ENCODE measurements around the gene IPO4.

IPO4 gene

GRCh38 chr14:24192933-24193332 is 4.3 kb upstream of the IPO4 start:
- no peak for FAIRE-seq

GRCh38 chr14:24190416-24190815 is 1.8 kb upstream of the IPO4 start:
- FAIRE-seq = no peak

DNA sequence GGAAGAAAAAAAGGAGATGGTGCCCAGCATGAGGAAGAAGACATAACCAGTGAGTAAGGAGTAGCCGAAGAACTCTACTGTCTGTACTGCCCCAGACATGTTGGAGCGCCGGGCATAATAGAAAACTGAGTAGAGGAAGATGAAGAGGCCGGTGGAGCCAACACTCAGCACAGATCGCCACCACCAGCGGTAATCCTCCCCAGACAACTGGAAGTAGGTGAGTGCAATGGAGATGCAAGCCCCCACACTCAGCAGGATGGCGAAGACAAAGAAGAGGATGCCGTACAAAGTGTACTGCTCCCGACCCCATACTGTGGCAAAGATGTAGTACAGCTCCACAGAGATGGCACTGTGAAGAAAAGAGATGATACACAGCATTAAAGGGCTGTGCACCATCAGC is 844 bp upstream of the IPO4 start:
- no peak for FAIRE-seq

- FAIRE-seq = no peak
Observed at GRCh38 chr14:24189059-24189375, 401 bp upstream of the IPO4 start.

- FAIRE-seq = no peak
Observed at GRCh38 chr14:24187539-24187915, 1.1 kb downstream of the IPO4 start.

DNA sequence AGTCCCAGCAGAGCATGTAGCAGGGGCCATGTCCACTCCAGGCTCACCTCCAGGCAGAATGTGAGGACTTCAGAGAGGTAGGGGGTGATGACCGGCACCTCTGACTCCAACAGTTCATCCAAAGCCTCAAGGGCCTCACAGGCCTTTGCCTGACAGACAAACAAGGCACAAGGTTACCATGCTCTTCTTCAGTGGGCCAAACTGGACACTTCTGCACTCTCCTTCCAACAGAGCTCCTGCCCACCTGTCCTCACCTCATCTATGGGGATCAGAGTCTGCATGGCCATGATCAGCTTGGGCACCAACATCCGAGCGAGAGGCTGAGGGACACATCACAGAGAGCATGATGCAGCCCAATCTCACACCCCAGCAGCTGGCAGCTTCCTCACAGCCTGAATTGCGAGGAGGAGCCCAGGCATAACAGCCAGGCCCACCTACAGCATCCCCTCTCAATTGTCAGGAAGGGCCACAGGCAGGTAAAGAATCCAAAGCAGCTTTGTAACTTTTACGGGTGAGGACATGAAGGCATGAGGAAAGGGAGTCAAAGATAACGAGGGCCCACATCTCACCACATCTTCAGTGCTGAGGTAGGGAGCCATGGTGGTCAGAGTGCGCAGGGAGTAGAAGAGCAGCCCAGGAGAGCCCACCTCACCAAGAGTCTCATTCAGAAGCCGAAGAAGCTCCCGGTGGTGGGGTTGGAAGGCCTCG is 1.6 kb downstream of the IPO4 start:
- no peak for FAIRE-seq

DNA sequence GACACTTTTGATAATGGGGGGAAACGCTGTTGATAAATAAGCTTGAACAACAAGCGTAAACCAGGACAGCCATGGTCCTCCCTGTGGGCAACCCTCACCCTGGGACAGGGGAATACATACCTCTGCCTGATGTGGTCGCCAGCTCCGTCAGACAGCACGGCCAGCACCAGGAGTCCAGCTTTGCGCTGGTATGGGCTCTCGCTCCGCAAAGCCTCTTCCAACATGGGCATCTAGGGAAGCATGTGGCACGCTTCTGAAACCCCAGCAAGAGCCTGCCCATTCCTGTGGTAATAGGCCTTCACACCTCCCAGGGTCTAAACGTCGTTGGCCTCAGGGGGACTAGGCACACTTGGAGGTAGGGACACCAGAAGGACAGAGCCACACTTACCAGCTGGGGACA is 2.9 kb downstream of the IPO4 start:
- FAIRE-seq = no peak

- FAIRE-seq = no peak
Observed at GRCh38 chr14:24185026-24185425, 3.6 kb downstream of the IPO4 start.

GRCh38 chr14:24184104-24184970 is 4.3 kb downstream of the IPO4 start:
- FAIRE-seq = no peak

GRCh38 chr14:24183014-24183481 is 5.6 kb downstream of the IPO4 start:
- FAIRE-seq = no peak

DNA sequence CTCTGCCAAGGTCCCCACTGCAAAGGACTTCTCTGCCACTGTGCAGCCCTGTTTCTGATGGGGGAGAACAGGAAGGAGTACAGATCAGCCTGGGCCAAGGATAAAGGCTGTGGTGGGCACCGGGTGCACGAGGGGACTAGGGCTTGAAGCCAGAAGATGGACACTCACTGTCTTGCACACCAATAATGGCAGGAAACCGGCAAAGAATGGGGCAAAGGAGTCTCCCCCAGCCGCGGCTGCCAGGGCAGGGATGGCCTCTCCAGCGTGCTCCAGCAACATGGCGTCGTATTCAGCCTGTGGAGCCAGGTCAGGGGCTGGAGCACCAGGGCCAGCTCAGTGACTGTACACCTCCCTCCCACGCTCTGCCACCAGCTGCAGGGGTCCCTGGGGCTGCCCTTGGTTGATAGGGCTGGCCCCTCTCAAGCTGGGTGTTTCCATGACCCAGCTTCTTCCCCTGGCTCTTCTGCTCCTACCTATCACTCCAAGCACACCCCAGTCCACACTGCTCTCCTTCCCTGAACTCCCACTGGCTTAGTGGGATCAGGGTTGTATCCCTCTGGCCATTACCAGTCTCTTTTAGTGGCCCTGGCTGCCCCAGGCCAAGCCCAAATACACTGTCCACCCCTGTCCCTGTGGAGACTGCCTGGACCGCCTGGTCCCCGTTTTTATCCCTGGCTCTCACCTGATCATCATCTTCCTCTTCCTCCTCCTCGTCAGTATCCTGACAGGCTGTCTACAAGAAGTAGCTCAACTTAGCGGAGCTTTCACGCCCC is 6.3 kb downstream of the IPO4 start:
- FAIRE-seq = no peak

- no peak for FAIRE-seq
Observed at GRCh38 chr14:24181371-24182077, 7.1 kb downstream of the IPO4 start.

DNA sequence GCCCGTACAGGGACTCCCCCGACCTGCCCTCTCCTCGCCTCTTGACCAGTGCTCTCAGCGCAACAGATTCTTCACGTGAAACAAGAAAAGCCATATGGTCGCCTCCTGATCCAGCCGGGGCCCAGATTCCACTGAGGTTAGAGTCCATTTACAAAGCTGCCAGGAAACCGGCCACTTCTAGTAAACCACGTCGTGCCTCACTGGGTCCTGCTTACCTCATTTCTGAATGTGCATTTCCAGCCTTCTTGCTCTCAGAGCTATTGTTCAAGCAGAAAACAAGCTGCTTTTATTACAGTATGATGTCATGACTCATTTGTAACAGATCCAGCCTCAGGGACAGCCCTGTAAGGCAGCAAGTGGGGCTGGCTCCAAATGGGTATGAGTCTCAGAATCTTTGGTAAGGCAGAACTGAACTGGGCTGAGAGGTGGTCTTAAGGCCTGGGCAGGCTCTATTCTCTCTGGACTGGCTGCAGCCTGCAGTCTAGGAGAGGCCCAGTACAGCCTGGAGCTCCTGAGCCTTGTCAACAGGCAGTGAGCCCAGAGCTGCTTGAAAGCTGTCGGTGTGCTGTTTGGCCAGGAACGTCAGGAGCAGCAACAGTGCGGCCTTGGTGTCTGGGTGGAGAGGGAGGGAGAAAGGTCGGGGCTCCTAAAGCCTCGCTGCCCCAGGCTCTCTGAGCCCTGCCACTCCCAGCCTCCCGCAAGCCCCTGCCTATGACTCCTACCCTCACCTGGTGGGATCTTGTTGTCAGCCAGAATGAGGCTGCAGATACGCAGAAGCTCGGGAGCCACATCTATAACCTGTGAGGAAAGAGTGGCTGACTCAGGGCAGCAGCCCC is 8.4 kb downstream of the IPO4 start:
- peak; percentile 98 for FAIRE-seq

- FAIRE-seq = no peak
Observed at GRCh38 chr14:24179294-24179960, 9.2 kb downstream of the IPO4 start.

DNA sequence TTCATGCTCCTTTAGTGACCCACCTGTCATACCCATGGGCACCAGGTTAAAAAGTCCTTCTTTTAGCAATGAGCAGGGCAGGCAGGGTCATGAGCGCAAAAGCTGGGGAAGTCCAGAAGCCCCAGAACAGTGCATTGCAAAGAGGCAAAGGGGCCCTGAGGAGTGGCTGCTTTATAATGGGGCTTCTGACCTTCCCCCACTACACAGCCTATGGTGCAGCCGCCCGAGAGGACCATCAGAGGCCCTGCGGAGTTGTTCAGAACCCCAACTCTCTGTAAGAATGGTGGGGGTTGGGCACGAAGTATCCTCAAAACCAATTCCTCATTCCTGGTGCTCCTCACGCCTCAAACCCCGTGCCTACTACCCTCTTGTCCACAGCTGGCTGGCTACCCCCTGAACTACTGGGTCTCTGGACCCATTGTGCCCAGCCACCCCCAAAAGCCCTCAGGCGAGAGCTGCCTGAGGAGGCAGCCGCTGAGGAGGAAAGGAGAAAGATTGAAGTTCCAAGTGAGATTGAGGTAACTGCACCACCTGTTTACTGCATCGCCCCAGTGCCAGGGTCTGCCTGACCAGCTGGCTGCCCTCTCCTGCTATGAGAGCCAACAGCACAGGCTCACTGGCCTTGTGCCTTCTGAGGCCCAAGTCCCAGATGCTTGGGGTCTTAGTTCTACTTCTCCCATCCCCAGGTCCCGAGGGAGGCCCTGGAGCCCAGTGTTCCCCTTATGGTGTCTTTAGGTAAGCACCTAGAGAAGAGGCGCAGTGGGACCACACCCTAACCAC is 10.0 kb downstream of the IPO4 start:
- FAIRE-seq = no peak

- no peak for FAIRE-seq
Observed at GRCh38 chr14:24177891-24178290, 10.7 kb downstream of the IPO4 start.

GRCh38 chr14:24177041-24177825 is 11.4 kb downstream of the IPO4 start:
- FAIRE-seq = no peak

DNA sequence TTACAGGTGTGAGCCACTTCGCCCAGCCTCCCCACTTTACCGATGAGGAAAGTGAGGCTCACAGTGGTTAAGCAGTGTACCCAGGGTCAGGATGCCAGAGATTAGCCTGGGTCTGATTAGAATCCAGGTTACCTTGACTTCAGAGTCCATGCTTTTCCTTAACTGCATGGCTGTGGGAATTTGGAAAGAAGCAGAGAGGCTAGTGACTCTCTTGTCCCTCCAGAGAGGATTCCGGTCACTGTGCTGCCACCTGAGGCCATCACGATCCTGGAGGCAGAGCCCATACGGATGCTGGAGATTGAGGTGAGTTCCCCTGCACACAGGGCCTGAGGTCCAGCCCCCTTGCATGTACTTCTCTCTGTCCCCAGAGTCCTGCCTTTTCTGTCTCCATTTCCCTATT is 12.0 kb downstream of the IPO4 start:
- no peak for FAIRE-seq

DNA sequence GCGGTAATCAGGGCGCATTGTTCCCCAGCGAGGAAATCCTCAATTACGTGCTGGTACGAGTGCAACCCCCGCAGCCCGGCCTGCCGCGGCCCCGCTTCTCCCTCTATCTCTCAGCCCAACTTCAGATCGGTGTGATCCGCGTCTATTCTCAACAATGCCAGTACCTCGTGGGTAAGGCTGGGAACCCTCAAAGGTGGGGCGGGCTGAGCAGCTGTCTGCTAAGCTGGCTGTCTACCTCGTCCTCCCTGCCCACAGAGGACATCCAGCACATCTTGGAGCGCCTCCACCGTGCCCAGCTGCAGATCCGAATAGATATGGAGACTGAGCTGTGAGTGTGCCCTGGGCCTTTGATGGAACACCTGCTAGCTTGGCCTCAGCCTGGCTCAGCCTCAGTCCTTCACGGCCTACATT is 15.7 kb downstream of the IPO4 start:
- FAIRE-seq = no peak
